Left ventricle myocardium inferior (tissue), 1 donor: Measurements from ENCODE around the gene MYO5C. TPM values are rescaled to one million over a fixed set of nuclear protein-coding genes. Genes with fewer than 3 reads are reported as not detected.

Source experiments
- DNase-seq: peaks from one replicate; pipeline ENCODE4 v3.0.0-alpha.2; 2020
- H3K27ac ChIP-seq: fragments of 200-600 bp; replicated peaks from 2 replicates; pipeline ENCODE4 v1.8.0; 2021
- H3K27me3 ChIP-seq: fragments of 200-600 bp; 2 replicates; pipeline ENCODE4 v1.8.0; 2021; ENCODE audit warnings: low read depth
- H3K36me3 ChIP-seq: fragments of 200-600 bp; 2 replicates; pipeline ENCODE4 v1.8.0; 2021
- H3K4me1 ChIP-seq: fragments of 200-600 bp; 2 replicates; pipeline ENCODE4 v1.8.0; 2021
- H3K4me3 ChIP-seq: fragments of 200-600 bp; 2 replicates; pipeline ENCODE4 v1.8.0; 2021; ENCODE audit warnings: mild to moderate bottlenecking, moderate library complexity
- H3K9me3 ChIP-seq: fragments of 200-600 bp; replicated peaks from 2 replicates; pipeline ENCODE4 v1.8.0; 2021
- intact Hi-C: fragments of 100-400 bp; cut with micrococcal nuclease; formaldehyde crosslinking; loops from one replicate; pipeline ENCODE4 v1.11.0; 2022
- total RNA-seq: library from RNA; stranded (reverse); fragmentation: NEBNext Ultra II Directional; extraction: Animal tissue kit (Norgen Biotek cat#: 25700); gene quantifications from one replicate; pipeline ENCODE4 v1.2.1, GENCODE V29; 2021
- TF ChIP-seq, protein P1 (sequence below): fragments of 200-600 bp; IDR thresholded peaks from 2 replicates; pipeline ENCODE4 v1.8.0; 2021; ENCODE audit warnings: antibody characterized with exemption, mild to moderate bottlenecking, borderline replicate concordance
- donor health status: DM: no; HTN: yes; CAD: no; lungs with severe emphysema.

MYO5C gene
- total RNA-seq, 1 donor from 2014 or later, result 2.9 TPM

DNA sequence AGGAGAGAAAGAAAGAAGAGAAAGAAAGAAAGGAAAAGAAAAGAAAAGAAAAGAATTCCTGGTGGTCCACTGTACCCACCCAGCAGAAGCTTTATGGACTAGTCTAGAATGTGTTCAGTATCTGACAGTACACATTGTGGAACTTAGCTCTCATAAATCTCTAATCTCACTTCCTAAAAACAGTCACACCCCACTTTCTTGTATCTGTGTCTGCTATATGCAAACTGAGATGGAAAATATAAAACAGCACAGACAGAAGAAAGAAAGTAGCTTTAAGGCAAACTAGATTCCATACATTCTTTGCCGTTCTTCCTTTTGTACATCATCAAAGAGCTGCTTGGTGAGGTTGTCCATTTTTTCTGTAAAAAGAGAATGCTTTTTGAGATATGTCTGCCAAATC is 63.3 kb downstream of the MYO5C start:
- no peak for DNase-seq
- intact Hi-C loops, result no loop called here
- no peaks in the 10 kb centered on the region for H3K4me1 ChIP-seq
- H3K36me3 ChIP-seq, result no peaks in the 10 kb centered on the region
- H3K9me3 ChIP-seq, result no peaks in the 10 kb centered on the region
- H3K27me3 ChIP-seq, result no peaks in the 10 kb centered on the region
- TF ChIP-seq, protein P1, sequence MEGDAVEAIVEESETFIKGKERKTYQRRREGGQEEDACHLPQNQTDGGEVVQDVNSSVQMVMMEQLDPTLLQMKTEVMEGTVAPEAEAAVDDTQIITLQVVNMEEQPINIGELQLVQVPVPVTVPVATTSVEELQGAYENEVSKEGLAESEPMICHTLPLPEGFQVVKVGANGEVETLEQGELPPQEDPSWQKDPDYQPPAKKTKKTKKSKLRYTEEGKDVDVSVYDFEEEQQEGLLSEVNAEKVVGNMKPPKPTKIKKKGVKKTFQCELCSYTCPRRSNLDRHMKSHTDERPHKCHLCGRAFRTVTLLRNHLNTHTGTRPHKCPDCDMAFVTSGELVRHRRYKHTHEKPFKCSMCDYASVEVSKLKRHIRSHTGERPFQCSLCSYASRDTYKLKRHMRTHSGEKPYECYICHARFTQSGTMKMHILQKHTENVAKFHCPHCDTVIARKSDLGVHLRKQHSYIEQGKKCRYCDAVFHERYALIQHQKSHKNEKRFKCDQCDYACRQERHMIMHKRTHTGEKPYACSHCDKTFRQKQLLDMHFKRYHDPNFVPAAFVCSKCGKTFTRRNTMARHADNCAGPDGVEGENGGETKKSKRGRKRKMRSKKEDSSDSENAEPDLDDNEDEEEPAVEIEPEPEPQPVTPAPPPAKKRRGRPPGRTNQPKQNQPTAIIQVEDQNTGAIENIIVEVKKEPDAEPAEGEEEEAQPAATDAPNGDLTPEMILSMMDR, result no peak
- H3K27ac ChIP-seq, result no peak overlapping the region
- no peak overlapping the region for H3K4me3 ChIP-seq

DNA sequence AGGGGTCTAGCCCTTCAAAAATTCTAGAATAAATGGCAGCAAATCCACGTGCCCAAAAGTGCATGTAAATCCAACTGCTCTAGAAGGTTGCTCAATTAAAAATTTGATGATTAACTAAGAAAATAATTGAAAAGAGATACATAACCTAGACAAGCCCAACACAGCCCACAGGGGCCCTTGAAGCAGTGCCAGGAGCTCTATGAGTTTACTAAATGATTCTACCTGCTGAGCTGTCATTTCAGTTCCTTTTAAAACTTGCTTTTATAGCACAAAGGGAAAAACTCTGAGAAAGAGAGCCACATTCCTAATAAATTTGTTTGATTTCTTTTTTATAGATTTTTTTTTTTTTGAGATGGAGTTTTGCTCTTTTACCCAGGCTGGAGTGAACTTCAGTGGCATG is 65.5 kb downstream of the MYO5C start:
- Histone ChIP-seq H3K36me3 (no peaks in the 10 kb centered on the region), H3K4me3 (no peak overlapping the region), H3K27me3 (no peaks in the 10 kb centered on the region), H3K27ac (no peak overlapping the region), H3K9me3 (no peaks in the 10 kb centered on the region), H3K4me1 (no peaks in the 10 kb centered on the region)
- TF ChIP-seq, protein P1, result no peak
- intact Hi-C loops, result no loop called here
- DNase-seq, result no peak

DNA sequence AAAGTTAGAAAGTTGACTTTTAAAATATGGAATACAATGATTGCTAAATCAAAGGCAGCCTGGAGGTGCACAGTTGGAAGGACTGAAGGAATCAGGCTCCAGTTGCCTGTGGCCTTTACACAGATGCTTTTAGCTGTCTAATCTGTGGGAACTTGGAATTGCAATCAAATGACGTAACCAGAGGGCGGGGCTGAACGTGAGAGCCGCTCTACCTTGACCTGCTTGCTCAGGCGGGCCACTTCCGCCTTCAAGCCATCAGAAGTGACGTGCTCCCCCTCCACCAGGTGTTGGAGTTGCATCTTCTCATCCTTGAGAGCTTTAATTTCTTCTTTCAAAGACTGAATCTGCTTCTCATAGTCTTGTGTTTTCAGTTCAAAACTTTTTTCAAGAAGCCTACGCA is 66.7 kb downstream of the MYO5C start:
- DNase-seq, result no peak
- no peaks in the 10 kb centered on the region for H3K9me3 ChIP-seq
- no peaks in the 10 kb centered on the region for H3K4me1 ChIP-seq
- TF ChIP-seq, protein P1, result no peak
- intact Hi-C loops, result no loop called here
- no peaks in the 10 kb centered on the region for H3K27me3 ChIP-seq
- peaks cover 8% of the 10 kb centered on the region for H3K36me3 ChIP-seq
- no peak overlapping the region for H3K27ac ChIP-seq
- H3K4me3 ChIP-seq, result no peak overlapping the region

DNA sequence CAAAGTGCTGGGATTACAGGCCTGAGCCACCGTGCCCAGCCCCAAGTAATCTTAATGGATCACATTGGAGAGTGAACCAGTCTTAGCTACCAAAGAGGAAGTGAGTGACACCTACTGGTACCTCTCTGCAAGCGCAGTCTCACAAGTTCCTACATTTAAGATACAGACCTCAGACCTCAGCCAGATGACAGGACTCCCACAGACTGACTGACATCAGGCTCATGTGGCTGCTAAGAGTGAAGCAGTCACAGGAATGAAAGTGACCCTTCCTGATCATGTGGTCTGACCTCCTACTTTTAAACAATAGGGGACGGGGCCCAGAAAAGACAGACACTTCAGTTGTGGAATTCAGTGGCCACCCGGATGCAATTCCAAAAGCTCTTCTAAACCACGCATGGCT is 68.1 kb downstream of the MYO5C start:
- H3K27me3 ChIP-seq, result no peaks in the 10 kb centered on the region
- H3K4me3 ChIP-seq, result no peak overlapping the region
- intact Hi-C loops, result no loop called here
- TF ChIP-seq, protein P1, result peak; percentile 82
- no peaks in the 10 kb centered on the region for H3K4me1 ChIP-seq
- peak; percentile 43 for DNase-seq
- no peak overlapping the region for H3K27ac ChIP-seq
- peaks cover 8% of the 10 kb centered on the region for H3K36me3 ChIP-seq
- no peaks in the 10 kb centered on the region for H3K9me3 ChIP-seq

DNA sequence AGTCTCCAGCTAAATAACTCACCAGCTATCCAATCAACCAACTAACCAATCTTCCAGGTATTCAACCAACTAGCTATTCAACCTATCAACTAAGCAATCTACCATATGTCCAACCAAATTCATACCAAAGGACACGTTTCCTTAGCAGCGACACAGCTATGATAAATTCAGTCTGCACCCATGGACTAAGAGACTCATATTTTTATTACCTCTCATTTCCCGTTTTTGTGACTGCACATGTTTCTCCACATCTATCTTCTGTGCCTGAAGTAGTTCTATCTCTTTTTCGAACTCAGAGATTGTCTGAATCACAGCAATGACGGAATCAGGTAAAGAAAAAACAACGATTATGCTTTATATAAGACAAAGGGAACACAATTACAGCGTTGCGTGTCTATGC is 70.4 kb downstream of the MYO5C start:
- Histone ChIP-seq H3K4me3 (no peak overlapping the region), H3K4me1 (no peaks in the 10 kb centered on the region), H3K36me3 (peaks cover 8% of the 10 kb centered on the region), H3K9me3 (no peaks in the 10 kb centered on the region), H3K27me3 (no peaks in the 10 kb centered on the region), H3K27ac (no peak overlapping the region)
- TF ChIP-seq, protein P1, result no peak
- DNase-seq, result no peak
- intact Hi-C loops, result no loop called here

DNA sequence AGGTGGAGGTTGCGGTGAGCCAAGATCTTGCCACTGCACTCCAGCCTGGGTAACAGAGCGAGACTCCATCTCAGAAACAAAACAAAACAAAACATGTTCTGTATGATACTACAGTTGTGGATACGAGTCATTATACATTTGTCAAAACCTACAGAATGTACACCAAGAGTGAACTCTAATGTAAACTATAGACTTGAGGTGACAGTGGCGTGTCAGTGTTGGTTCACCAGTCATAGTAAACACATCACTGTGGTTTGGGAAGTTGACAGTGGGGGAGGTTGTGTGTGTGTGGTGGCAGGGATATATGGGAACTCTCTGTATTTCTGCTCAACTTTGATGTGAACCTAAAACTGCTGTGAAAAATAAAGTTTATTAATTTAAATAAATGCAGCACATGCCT is 71.4 kb downstream of the MYO5C start:
- TF ChIP-seq, protein P1, result no peak
- DNase-seq, result no peak
- Histone ChIP-seq H3K4me3 (no peak overlapping the region), H3K4me1 (no peaks in the 10 kb centered on the region), H3K9me3 (no peaks in the 10 kb centered on the region), H3K36me3 (peaks cover 8% of the 10 kb centered on the region), H3K27me3 (no peaks in the 10 kb centered on the region), H3K27ac (no peak overlapping the region)
- intact Hi-C loops, result no loop called here
